Esophagus muscularis mucosa (tissue), 4 donors: Measurements from ENCODE around the gene TRIM34.

Experiments used
- CTCF ChIP-seq, 3 experiments: fragments of 200-600 bp in 2 of 3; fragments of 450-650 bp in 1 of 3; sonication (generic) in 2 of 3; IDR thresholded peaks; one replicate each; pipeline ENCODE4 v1.5.1; 2017 to 2019; ENCODE audit warnings: antibody characterized with exemption in 3 of 3, mild to moderate bottlenecking in 2 of 3, moderate library complexity in 1 of 3
- EP300 ChIP-seq: sonication (generic); formaldehyde crosslinking; IDR thresholded peaks from one replicate; pipeline ENCODE4 v1.6.1; 2017; ENCODE audit warnings: antibody characterized with exemption
- POLR2A ChIP-seq: fragments of 450-650 bp; IDR thresholded peaks from one replicate; pipeline ENCODE4 v1.6.1; 2017; ENCODE audit warnings: antibody characterized with exemption, moderate library complexity, mild to moderate bottlenecking, low read depth
- POLR2AphosphoS5 ChIP-seq, 2 donors: sonication (generic); formaldehyde crosslinking; IDR thresholded peaks; one replicate each; pipeline ENCODE4 v1.6.1; 2017; ENCODE audit warnings: antibody characterized with exemption in 2 of 2

GRCh38 chr11:5663511-5663910 lies 38.7 kb downstream of the TRIM34 start:
- TF ChIP-seq CTCF (IDR thresholded peaks at IDR 0.05) (no peak), POLR2A (no peak), EP300 (no peak), POLR2AphosphoS5 (IDR thresholded peaks at IDR 0.05) (no peak)
